ENCODE results near the gene FAM181A. TPM values are rescaled to one million over a fixed set of nuclear protein-coding genes. Genes with fewer than 3 reads are reported as not detected.

The FAM181A gene
- total RNA-seq, 1 donor from 2014 or later, result not detected

DNA sequence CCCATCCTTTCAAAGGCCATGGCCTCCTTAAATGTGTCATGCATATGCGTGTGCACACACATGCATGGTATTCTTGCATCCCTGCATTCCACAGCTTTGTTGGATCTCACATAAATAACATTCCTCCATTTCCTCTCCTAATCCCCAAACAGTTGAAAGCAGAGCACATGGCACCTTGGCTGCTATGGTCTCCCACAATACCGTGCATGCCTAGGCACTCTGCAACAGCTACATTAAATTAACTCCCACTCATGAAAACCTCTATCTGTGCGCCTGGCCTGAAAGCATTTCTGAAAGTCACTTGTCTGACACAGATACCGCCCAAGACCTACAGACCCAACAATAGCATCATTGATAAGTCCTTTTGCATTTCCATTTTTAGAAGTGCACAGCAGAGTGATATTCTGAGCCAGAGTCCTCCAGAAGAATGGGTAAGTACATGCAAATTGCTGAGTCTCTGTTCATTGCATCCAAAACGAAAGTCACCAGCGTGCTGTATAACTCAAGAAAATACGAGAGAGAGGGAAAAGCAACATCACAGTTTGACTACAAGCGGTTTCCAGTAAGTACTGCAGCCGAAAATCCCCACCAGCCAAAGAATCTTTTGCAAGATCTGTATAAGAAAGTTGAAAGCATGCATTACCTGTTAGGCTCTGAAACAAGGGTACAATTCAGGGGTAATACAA, 48.8 kb downstream of the FAM181A start:
- no peaks in the 10 kb centered on the region for H3K36me3 Mint-ChIP-seq (ENCODE audit: low read depth)
- no peak overlapping the region for H3K27ac Mint-ChIP-seq
- POLR2A ChIA-PET, result interaction anchor here (1.8 kb wide), 1 partner anchor 8 kb away, joined by 4 read pairs; no protein-coding TSS in a partner anchor
- TF ChIP-seq, protein P1, sequence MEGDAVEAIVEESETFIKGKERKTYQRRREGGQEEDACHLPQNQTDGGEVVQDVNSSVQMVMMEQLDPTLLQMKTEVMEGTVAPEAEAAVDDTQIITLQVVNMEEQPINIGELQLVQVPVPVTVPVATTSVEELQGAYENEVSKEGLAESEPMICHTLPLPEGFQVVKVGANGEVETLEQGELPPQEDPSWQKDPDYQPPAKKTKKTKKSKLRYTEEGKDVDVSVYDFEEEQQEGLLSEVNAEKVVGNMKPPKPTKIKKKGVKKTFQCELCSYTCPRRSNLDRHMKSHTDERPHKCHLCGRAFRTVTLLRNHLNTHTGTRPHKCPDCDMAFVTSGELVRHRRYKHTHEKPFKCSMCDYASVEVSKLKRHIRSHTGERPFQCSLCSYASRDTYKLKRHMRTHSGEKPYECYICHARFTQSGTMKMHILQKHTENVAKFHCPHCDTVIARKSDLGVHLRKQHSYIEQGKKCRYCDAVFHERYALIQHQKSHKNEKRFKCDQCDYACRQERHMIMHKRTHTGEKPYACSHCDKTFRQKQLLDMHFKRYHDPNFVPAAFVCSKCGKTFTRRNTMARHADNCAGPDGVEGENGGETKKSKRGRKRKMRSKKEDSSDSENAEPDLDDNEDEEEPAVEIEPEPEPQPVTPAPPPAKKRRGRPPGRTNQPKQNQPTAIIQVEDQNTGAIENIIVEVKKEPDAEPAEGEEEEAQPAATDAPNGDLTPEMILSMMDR (IDR thresholded peaks at IDR 0.05), result no peak
- DNase-seq (no peak), ATAC-seq (ENCODE audit: low read depth) (peak; percentile 26)
- H3K4me1 Mint-ChIP-seq, result peaks cover 53% of the 10 kb centered on the region
- peak overlapping the region; percentile 52 for H3K4me3 Mint-ChIP-seq
- no peaks in the 10 kb centered on the region for H3K9me3 Mint-ChIP-seq
- intact Hi-C loops (cut with micrococcal nuclease), result loop anchor here (10.0 kb wide), 1 partner anchor 771 kb away; the partner anchor contains the start of genes GON7 and UBR7
- H3K27me3 Mint-ChIP-seq, result peaks cover 25% of the 10 kb centered on the region
- CTCF ChIA-PET, result interaction anchor here (13.3 kb wide), 1 partner anchor 37 kb away, joined by 498 read pairs; no protein-coding TSS in a partner anchor

GRCh38 chr14:93976477-93977057, 49.4 kb downstream of the FAM181A start, which contains the start of gene ASB2:
ASB2 (minus strand) TSS chr14:93976570; CDS start chr14:93964539, 12,031 bp downstream.
- no peaks in the 10 kb centered on the region for H3K36me3 Mint-ChIP-seq (ENCODE audit: low read depth)
- H3K4me1 Mint-ChIP-seq, result peaks cover 47% of the 10 kb centered on the region
- H3K27ac Mint-ChIP-seq, result no peak within 1 kb of the TSS
- ATAC-seq (ENCODE audit: low read depth) (no peak), DNase-seq (no peak)
- no peaks in the 10 kb centered on the region for H3K9me3 Mint-ChIP-seq
- H3K4me3 Mint-ChIP-seq, result peak within 1 kb of the TSS; percentile 52
- ChIA-PET POLR2A (interaction anchor here (1.8 kb wide), 1 partner anchor 9 kb away, joined by 4 read pairs; no protein-coding TSS in a partner anchor), CTCF (interaction anchor here (13.3 kb wide), 1 partner anchor 38 kb away, joined by 498 read pairs; no protein-coding TSS in a partner anchor)
- intact Hi-C loops (cut with micrococcal nuclease), result loop anchor here (10.0 kb wide), 1 partner anchor 772 kb away; the partner anchor contains the start of genes GON7 and UBR7
- peaks cover 26% of the 10 kb centered on the region for H3K27me3 Mint-ChIP-seq
- TF ChIP-seq, protein P1 (IDR thresholded peaks at IDR 0.05), result no peak

- Mint-ChIP-seq H3K9me3 (no peaks in the 10 kb centered on the region), H3K27ac (no peak overlapping the region), H3K4me1 (peaks cover 42% of the 10 kb centered on the region), H3K4me3 (no peak overlapping the region), H3K36me3 (ENCODE audit: low read depth) (no peaks in the 10 kb centered on the region), H3K27me3 (peaks cover 28% of the 10 kb centered on the region)
- intact Hi-C loops (cut with micrococcal nuclease), result loop anchor here (10.0 kb wide), 1 partner anchor 772 kb away; the partner anchor contains the start of genes GON7 and UBR7
- POLR2A ChIA-PET, result interaction anchor here (1.8 to 2.0 kb wide), 2 partner anchors 9 kb away, joined by 4 to 22 read pairs; no protein-coding TSS in a partner anchor
- CTCF ChIA-PET, result interaction anchor here (13.3 kb wide), 1 partner anchor 39 kb away, joined by 498 read pairs; no protein-coding TSS in a partner anchor
- no peak for DNase-seq
- ATAC-seq (ENCODE audit: low read depth), result no peak
- TF ChIP-seq, protein P1 (IDR thresholded peaks at IDR 0.05), result no peak
Observed at GRCh38 chr14:93977171-93977570, 50.0 kb downstream of the FAM181A start.

- Mint-ChIP-seq H3K9me3 (no peaks in the 10 kb centered on the region), H3K4me3 (peak overlapping the region; percentile 41), H3K27ac (peak overlapping the region; percentile 68), H3K36me3 (ENCODE audit: low read depth) (no peaks in the 10 kb centered on the region), H3K4me1 (peaks cover 40% of the 10 kb centered on the region), H3K27me3 (peaks cover 29% of the 10 kb centered on the region)
- CTCF ChIA-PET, result interaction anchor here (1.1 to 13.3 kb wide), 5 partner anchors 10 to 159 kb away, joined by 3 to 498 read pairs (median 5); no protein-coding TSS in a partner anchor
- TF ChIP-seq, protein P1 (IDR thresholded peaks at IDR 0.05), result no peak
- ATAC-seq (ENCODE audit: low read depth) (peak; percentile 84), DNase-seq (peak; percentile 40)
- intact Hi-C loops (cut with micrococcal nuclease), result loop anchor here (1.0 to 10.0 kb wide), 6 partner anchors 11 to 773 kb away; partner anchors contain the start of genes GON7 and UBR7
- POLR2A ChIA-PET, result interaction anchor here (0.7 to 2.0 kb wide), 12 partner anchors 8 to 103 kb away, joined by 3 to 22 read pairs (median 6); partner anchors contain the start of genes CCDC197, DDX24 and IFI27L1
Observed at GRCh38 chr14:93977790-93978581, 50.8 kb downstream of the FAM181A start.
